Astrocyte of the cerebellum (primary cell): ENCODE results near the gene TUBB2A.
"Not testable (repeated sequence)": the region's sequence is repeated elsewhere in the genome, so short reads cannot be mapped to it uniquely, and the experiment has no call there.

ENCODE experiments used
- DNase-seq: peaks from one replicate; pipeline ENCODE4 v3.0.0-alpha.2; 2011; ENCODE audit warnings: low read depth
- H3K4me3 ChIP-seq: 2 replicates; pipeline ENCODE4 v1.5.1; 2011; ENCODE audit warnings: mild to moderate bottlenecking, low read depth, low read length, moderate library complexity
- in situ Hi-C: cut with HindIII; loops from 2 replicates; pipeline ENCODE4 v1.10.0; 2017; ENCODE audit warnings: low sequenced_read_pairs
- TF ChIP-seq, protein P1 (sequence below): IDR thresholded peaks from 2 replicates; pipeline ENCODE4 v1.5.1; 2012; ENCODE audit warnings: low read length, low read depth, moderate library complexity, mild to moderate bottlenecking; ENCODE audit errors: missing control alignments

Gene TUBB2A

DNA sequence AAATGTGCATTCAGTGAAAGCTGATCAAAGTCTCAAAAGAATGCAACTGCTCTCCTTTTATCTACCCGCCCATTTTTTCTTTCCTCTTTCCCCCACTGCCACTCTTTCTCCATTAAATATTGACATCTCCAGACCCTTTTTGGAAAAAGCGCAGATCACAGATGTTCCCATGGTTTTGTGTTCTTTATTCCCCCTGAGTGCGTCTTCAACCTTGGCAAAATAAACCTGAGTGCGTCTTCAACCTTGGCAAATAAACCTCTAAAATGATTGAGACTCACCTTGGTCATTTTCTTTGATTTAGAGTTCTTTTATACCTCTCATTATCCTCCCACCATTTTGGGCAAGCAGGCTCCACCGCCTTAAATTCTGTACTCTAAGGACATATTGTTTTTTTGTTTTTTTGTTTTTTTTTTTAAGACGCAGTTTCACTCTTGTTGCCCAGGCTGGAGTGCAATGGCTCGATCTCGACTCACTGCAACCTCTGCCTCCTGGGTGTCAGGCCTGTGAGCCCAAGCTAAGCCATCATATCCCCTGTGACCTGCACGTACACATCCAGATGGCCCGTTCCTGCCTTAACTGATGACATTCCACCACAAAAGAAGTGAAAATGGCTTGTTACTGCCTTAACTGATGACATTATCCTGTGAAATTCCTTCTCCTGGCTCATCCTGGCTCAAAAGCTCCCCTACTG lies 9.3 kb upstream of the TUBB2A start:
- in situ Hi-C loops = not testable (repeated sequence)

DNA sequence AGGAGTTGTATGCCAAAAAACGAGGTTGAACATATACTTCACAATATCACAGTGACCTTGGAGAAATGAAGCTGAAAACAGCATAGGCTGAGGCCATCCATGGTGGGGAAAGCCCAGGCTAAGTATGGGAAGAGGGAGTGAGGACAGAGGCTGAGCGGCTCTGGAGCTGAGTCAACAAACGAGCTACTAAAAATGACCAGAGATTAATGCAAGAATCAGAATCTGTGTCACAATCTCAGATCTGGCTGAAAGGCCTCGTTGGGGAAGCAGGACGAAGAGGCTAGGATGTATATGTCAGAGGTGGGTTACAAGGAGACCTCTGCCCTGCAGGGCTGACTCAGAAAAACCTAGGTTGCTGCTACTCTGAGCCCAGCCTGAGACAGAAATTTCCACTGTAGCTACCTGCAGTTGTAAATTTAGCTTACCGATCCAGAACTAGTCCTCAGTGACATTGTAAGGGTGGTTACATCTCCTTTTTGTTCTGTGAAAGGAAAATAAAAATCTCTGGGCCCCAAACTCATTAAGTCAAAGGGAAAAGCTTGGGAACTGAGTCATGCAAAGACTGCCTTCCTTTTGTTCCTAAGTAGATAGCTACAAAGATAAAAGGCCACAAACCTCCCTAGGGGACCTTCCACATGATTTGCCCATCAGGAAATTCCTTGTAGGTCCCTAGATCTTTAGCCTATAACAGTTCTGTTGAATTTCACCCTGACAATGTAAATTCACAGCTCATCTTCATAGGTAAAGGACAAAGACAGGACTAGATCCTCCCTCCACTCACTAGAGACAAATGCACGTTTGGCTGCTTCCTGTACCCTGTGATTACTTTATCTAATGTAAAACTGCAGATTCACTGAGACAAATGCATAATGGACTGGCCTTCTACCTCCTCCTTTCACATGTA lies 8.5 kb upstream of the TUBB2A start:
- no peak overlapping the region for H3K4me3 ChIP-seq

More for the DNA sequence above, 9.3 kb upstream of the TUBB2A start:
- not testable (repeated sequence) for DNase-seq, H3K4me3 ChIP-seq

DNA sequence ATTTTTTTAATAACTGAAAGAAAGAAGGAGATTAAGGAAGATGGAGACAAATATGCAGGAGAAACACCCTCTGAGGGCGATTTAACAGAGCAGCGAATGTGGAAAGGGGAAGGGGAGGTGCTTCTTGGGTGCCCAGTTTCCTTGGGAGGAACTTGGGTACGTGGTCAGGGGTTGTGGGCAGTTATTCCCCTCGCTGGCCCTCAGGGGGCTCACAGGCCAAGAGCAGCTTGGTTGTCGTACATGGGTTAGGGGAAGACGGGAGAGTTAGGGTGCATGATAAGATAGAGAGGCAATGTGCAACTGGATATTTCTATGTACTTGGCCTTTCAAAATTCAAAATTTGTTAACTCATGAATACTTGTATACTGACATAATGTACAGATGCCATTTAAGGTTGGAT lies 7.0 kb upstream of the TUBB2A start:
- TF ChIP-seq, protein P1, sequence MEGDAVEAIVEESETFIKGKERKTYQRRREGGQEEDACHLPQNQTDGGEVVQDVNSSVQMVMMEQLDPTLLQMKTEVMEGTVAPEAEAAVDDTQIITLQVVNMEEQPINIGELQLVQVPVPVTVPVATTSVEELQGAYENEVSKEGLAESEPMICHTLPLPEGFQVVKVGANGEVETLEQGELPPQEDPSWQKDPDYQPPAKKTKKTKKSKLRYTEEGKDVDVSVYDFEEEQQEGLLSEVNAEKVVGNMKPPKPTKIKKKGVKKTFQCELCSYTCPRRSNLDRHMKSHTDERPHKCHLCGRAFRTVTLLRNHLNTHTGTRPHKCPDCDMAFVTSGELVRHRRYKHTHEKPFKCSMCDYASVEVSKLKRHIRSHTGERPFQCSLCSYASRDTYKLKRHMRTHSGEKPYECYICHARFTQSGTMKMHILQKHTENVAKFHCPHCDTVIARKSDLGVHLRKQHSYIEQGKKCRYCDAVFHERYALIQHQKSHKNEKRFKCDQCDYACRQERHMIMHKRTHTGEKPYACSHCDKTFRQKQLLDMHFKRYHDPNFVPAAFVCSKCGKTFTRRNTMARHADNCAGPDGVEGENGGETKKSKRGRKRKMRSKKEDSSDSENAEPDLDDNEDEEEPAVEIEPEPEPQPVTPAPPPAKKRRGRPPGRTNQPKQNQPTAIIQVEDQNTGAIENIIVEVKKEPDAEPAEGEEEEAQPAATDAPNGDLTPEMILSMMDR = no peak
- H3K4me3 ChIP-seq = no peak overlapping the region
- DNase-seq = no peak
- in situ Hi-C loops = no loop called here

More for the DNA sequence above, 8.5 kb upstream of the TUBB2A start:
- TF ChIP-seq, protein P1 = no peak
- in situ Hi-C loops = no loop called here
- no peak for DNase-seq

DNA sequence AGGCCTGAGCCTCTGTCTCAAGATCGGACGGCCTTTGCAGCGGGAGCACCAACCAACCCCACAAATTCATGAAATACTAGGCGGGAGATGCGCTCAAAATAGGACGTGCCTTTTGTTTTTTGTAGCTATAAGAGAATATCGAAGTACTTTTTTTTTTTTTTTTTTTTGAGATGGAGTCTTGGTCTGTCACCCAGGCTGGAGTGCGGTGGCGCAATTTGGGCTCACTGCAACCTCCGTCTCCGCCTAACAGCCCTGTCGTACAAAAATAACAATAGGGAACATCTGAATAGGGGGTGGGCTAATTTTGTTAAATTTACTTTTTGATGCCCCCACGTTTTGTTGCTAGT lies 5.9 kb upstream of the TUBB2A start:
- in situ Hi-C loops = no loop called here
- peak overlapping the region; percentile 69 for H3K4me3 ChIP-seq

DNA sequence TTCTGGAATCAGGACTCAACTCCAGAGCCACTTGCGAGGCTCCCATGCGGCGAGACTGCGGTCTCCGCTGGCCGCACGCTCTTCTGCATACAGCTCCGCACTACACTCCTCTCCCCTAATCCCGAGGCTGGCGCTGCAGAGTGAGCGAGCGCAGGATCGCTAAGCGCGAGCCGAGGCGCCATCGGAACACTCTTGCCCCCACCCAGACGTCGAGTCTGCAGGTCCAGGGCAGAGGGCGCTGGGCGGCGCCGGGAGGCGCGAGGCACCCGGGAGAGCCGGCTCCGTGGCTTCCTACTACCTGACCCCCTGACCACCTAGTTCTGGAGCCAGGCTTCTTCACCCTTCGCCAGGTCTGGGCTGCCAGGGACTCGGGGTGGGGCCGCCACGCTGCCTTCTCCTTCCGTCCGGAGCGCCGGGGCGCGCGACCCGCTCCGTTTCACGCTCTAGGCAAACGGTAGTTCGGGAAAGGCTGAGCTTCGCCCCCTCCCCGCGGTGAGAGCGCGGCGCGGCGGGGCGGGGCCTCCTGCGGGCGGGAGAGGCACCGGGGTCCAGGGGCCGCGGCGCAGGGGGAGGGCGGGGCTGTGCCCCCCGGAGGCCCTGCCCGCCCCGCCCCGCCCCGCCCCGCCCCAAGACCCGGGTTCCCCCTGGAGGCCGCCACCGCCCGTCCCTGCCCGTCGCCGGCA lies 5.4 kb upstream of the TUBB2A start:
- in situ Hi-C loops = no loop called here

More for the DNA sequence above, 5.9 kb upstream of the TUBB2A start:
- DNase-seq = no peak
- TF ChIP-seq, protein P1 = peak; percentile 20

DNA sequence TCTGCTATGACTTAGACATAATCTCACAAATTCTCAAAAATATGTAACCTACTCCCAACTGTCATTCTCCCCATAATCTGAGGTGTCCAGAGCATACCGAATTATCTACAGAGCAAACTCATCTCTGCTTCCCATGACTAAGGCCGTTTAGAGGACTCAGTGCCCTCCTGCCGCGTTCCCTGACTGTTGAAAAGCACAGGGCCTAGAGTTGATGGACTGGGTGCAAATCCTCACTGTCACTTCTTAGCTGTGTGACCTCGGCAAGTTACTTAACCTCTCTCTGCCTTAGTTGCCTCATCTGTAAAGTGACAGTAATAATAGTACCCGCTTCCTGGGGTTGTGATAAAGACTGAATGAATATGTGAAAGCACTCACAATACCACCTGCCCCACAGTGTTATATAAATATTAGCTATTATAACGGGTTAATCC lies 4.7 kb upstream of the TUBB2A start:
- in situ Hi-C loops = no loop called here
- no peak for DNase-seq
- TF ChIP-seq, protein P1 = no peak
- H3K4me3 ChIP-seq = peak overlapping the region; percentile 69

More for the DNA sequence above, 5.4 kb upstream of the TUBB2A start:
- TF ChIP-seq, protein P1 = peak; percentile 9
- H3K4me3 ChIP-seq = peak overlapping the region; percentile 69
- peak; percentile 44 for DNase-seq
